Measurements from ENCODE around the gene RIT1. TPM values are rescaled to one million over a fixed set of nuclear protein-coding genes. Genes with fewer than 3 reads are reported as not detected.

The RIT1 gene
- total RNA-seq, 1 donor from 2014 or later = 33.1 TPM

GRCh38 chr1:155934097-155934935 lies 23.2 kb upstream of the RIT1 start, which contains the start of gene KHDC4:
Gene KHDC4 (minus strand): TSS chr1:155934413. CDS start chr1:155934373, 40 bp downstream.
- intact Hi-C loops (cut with micrococcal nuclease) = loop anchor here (1.0 to 10.0 kb wide), 14 partner anchors 12 to 810 kb away; partner anchors contain the start of genes CCT3, LAMTOR2, MEF2D and MRPL24

DNA sequence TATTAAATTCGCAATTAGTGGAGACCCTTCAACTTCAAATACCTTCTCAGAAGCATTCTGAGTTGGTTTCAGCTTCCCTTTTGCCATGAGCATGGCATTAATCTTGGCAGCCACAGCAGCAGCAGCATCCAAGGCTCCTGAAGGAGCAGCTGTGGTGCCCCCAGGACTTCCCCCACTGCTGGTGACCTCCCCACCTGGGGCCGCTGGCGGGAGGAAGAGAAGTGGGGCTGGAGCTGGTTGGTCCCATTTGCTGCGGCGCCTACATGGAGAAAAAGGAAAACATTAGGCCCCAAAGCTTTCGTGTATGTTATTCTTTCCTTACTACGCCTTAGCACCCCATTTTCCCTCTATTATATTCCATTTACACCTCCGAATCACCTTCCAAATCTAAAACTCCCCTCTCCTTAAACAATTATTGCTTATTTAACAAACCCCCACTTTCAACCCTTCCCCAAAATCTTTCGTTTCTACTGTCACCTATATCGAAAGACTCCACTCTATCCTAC lies 22.5 kb upstream of the RIT1 start:
- intact Hi-C loops (cut with micrococcal nuclease) = loop anchor here (1.0 to 10.0 kb wide), 14 partner anchors 13 to 811 kb away; partner anchors contain the start of genes CCT3, LAMTOR2, MEF2D and MRPL24

- intact Hi-C loops (cut with micrococcal nuclease) = loop anchor here (10.0 kb wide), 2 partner anchors 572 to 812 kb away; partner anchors contain the start of genes MEF2D and MRPL24
Observed at GRCh38 chr1:155932487-155932886, 21.3 kb upstream of the RIT1 start.

GRCh38 chr1:155932081-155932480 lies 20.9 kb upstream of the RIT1 start:
- intact Hi-C loops (cut with micrococcal nuclease) = loop anchor here (10.0 kb wide), 2 partner anchors 573 to 813 kb away; partner anchors contain the start of genes MEF2D and MRPL24

DNA sequence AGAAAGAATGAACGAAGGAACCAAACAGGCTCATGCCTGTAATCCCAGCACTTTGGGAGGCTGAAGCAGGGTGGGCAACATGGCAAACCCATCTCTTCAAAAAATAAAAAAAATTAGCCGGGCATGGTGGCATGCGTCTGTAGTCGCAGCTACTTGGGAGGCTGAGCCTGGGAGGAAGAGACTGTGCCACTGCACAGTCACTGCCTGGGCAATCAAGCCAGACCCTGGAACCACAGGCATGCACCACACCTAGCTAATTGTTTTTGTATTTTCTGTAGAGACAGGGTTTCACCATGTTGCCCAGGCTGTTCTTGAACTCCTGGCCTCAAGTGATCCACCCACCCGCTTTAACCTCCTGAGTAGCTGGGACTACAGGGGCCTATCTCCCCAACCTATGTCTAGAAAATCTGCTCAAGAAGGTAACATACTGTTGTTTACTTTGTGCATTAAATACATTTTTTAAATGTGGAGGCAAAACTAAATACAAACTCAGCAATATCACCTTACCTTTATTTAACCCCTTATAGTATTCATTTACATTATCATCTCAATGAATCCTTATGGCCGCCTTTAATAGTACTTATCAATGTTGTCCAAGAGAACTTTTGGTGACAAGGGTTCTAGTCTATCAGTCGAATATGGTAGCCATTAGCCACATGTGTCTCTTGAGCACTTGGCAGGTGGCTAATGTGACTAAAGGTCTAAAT lies 20.3 kb upstream of the RIT1 start:
- intact Hi-C loops (cut with micrococcal nuclease) = loop anchor here (10.0 kb wide), 2 partner anchors 573 to 813 kb away; partner anchors contain the start of genes MEF2D and MRPL24

DNA sequence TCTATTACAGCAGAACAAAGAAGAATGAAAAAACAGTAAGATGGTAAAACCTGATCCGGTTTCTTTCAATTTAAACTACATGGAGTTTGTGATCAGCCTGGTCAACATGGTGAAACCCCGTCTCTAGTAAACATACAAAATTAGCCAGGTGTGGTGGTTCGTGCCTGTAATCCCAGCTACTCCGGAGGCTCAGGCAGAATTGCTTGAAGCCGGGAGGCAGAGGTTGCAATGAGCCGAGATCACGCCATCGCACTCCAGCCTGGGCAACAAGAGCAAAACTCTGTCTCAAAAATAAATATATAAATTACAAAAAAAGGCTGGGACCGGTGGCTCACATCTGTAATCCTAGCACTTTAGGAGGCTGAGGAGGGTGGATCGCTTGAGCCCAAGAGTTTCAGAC lies 19.6 kb upstream of the RIT1 start:
- intact Hi-C loops (cut with micrococcal nuclease) = loop anchor here (10.0 kb wide), 2 partner anchors 574 to 814 kb away; partner anchors contain the start of genes MEF2D and MRPL24

GRCh38 chr1:155929057-155929456 lies 17.9 kb upstream of the RIT1 start:
- intact Hi-C loops (cut with micrococcal nuclease) = no loop called here

- intact Hi-C loops (cut with micrococcal nuclease) = no loop called here
Observed at GRCh38 chr1:155925506-155925905, 14.4 kb upstream of the RIT1 start.

GRCh38 chr1:155920717-155921116 lies 9.6 kb upstream of the RIT1 start:
- intact Hi-C loops (cut with micrococcal nuclease) = no loop called here

DNA sequence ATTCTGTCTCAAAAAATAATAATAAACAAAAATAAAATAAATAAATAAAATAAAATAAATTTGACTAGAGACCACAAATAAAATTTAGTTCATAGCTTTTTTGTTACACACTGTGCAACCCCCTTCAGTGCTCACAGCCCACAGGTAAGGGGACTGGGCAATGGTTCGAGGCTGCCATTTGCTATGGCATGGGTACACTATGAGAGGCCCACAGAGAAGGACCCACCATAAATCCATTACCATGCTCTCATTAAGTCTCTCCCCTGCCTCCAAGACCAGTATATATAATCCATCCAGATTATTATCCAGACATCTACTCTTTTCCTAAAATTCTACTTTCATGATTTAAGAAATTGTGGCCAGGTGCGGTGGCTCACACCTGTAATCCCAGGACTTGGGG lies 8.7 kb upstream of the RIT1 start:
- intact Hi-C loops (cut with micrococcal nuclease) = no loop called here

DNA sequence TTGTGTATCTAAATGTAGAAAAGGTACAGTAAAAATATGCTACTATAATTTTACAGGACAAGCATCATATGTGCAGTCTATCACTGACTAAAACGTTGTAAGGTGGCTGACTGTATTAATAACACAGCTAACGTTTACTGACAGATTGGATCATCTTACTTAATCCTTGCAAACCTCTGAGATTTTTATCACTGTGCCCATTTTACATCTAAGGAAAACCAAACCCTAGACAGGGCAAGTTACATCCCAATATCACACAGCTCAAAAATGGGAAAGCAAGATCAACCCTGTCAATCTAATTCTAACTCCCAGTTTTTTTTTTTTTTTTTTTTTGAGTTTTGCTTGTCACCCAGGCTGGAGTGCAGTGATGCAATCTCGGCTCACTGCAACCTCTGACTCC lies 7.5 kb upstream of the RIT1 start:
- intact Hi-C loops (cut with micrococcal nuclease) = no loop called here

DNA sequence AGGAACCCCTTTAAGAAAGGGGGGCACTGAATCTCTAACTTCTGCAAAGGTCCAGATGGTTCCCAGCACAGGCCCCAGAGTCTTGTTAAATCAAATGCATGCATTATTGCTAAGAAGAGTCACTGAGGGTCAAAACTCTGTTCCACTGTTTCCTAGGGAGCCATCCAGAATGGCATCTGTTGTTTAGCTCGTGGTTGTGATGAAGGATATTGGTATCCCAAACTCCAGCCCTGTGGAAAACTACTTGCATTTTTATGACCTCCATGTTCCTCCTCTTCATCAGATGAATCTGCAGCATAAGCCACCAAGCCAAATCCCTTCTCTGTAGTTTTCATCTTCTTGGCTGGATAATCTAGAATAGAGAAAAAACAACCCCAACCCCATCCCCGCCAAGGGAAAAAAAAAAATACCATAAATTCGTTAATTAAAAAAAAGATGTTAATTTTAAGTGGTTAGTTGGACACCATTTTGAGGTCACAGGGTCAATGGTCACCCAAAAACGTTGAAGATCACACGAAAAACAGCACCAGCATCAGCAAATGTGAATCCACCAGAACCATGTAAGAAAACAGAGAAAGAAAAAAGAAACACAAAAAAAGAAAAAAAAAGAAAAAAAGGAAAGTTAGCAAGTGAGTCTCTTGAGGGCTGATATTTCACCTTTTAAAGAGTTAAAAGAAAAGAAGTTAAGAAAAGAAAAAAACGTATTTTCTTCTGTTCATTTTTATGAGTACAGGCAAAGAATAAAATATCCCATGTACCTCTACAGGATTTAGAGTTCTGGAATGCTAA lies 3.0 kb upstream of the RIT1 start:
- intact Hi-C loops (cut with micrococcal nuclease) = loop anchor here (5.0 kb wide), 1 partner anchor 368 kb away; the partner anchor contains the start of genes SMG5 and TMEM79

- intact Hi-C loops (cut with micrococcal nuclease) = loop anchor here (5.0 kb wide), 1 partner anchor 370 kb away; the partner anchor contains the start of genes SMG5 and TMEM79
Observed at GRCh38 chr1:155912056-155912536, 947 bp upstream of the RIT1 start.

DNA sequence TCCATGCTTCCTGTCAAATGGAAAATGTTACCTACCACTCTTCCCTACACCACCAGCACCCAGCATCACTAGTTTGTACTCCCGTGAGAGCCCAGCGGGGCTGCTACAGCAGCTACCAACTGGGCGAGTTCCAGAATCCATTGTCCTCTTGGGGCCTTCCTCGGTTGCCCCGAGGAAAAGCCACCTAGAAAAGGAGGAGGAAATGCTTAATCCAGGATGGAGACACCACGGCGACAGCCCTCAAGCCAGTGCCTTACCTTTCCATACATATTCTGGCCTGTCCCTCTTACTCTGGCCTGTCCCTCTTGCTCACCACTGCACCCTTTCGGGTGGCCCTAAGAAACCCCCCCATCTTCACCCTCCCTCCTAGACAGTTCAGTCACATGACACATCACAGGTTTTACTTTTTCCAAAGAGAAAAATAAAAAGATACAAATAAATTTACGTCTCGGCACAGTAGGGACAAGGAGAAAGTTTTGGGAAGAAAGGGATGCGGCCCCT lies 478 bp downstream of the RIT1 start:
- intact Hi-C loops (cut with micrococcal nuclease) = loop anchor here (1.0 to 5.0 kb wide), 10 partner anchors 17 to 372 kb away; partner anchors contain the start of genes ARHGEF2, KHDC4, LAMTOR2 and PMF1

GRCh38 chr1:155909894-155910293 lies 1.3 kb downstream of the RIT1 start:
- intact Hi-C loops (cut with micrococcal nuclease) = loop anchor here (1.0 to 5.0 kb wide), 5 partner anchors 17 to 372 kb away; partner anchors contain the start of genes ARHGEF2, PMF1, SMG5 and TMEM79

- intact Hi-C loops (cut with micrococcal nuclease) = no loop called here
Observed at GRCh38 chr1:155904261-155904660, 6.9 kb downstream of the RIT1 start.

DNA sequence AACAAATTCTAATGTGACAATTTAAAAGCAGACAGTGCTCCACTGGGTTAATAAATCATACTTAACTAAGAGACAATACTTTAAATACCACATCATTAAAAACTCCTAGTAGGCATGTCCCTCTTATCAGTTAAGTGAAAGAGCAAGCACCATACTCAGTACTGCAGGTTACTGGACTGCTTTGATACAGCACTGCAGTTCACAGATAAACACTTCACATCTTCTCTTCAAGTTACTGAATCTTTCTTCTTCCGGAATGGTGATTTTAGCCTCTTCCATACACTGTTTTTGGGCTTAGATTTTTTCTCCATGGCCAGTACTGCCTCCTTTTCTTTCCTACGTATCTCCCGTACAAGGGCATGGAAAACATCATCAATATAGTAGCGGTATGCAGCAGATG lies 11.0 kb downstream of the RIT1 start:
- intact Hi-C loops (cut with micrococcal nuclease) = no loop called here

- intact Hi-C loops (cut with micrococcal nuclease) = no loop called here
Observed at GRCh38 chr1:155899683-155900082, 11.5 kb downstream of the RIT1 start.

DNA sequence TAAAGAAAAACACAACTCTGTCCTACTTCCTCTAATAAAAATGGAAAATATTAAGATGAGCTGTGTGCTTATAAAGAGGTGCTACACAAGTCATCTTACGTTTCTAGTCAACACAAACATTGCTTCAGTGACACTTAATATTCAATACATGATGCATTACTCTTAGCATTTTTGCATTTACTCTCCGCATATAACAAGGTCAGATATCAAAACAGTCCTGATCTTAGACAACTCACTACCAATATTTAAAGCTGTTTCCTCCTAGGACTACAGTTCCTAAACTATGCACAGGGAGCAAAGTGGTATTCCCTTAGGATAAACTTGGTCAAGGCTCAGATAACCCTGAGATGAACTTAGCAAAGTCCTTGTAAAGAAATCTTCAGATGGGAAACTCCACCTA lies 12.3 kb downstream of the RIT1 start:
- intact Hi-C loops (cut with micrococcal nuclease) = no loop called here

- intact Hi-C loops (cut with micrococcal nuclease) = no loop called here
Observed at GRCh38 chr1:155897746-155898145, 13.4 kb downstream of the RIT1 start.

All from T-helper 1 cell treated with Interleukin-12 subunit alpha and Interleukin-12 subunit beta and Interleukin-4 antibody, amounts not matched to agents 30 ng/mL and 1 ng/mL, for 36 hours (primary cell).